OCI-M2 (cell line): ENCODE data around the gene NSUN2.

ENCODE experiments used
- DNase-seq: peaks from one replicate; lab custom pipeline; 2025; ENCODE audit not compliant: unreplicated experiment; lab: John Stamatoyannopoulos, UW

Gene NSUN2

GRCh38 chr5:6606884-6607558 is 25.8 kb downstream of the NSUN2 start:
- DNase-seq = no peak

DNA sequence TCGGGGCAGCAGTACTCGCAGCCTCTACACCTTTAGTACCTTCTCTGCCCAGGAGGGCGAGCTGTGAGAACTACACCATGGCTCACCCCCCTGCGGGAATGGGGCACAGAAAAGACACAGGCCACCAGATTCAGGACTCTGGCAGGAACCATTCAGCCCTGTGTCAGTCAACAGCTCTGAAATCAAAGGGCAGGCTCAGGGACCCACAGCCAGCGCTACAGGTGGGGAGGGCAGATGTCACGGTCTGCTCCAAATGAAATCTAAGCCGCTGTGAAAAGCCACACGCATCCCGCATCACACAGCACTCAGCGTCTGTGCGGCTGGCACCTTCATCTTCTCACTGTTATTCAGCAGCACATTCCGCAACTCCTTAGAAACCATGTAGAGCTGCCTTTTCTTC is 27.9 kb downstream of the NSUN2 start:
- no peak for DNase-seq

DNA sequence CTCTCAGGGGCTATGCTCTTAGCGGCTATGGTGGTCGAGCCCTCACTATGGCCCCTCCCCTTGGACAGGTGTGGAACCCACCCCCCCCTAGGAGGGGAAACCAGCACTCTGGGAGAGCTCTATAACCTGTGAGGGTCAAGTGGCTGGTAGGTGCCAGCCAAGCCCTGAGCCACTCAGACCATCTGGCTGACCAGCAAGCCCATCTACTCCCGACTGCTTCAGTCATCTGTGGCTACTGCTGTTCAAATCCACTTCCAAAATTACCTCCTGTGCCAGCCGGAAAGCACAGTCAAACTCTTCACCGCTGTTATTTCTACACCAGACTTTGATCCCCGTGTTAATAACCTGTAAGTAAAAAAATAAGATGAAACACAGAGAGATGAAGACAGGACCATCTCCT is 28.5 kb downstream of the NSUN2 start:
- no peak for DNase-seq

DNA sequence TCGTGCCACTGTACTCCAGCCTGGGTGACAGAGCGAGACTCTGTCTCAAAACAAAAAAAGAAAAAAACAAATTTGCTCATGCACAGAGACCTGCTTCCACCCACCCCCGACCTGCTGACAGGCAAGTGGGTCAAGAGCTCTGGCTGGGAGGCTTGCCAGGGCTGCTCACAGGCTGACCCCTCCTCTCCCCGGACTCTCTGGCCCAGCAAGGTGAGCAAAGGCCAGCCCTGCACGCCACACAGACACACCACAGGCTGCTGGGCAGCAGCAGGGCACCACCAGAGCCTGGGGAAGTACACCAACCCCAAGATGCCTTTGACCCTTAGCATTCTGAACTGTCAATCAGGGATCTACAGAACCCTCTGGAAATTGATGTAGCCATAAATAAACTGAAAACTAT is 29.2 kb downstream of the NSUN2 start:
- DNase-seq = no peak

DNA sequence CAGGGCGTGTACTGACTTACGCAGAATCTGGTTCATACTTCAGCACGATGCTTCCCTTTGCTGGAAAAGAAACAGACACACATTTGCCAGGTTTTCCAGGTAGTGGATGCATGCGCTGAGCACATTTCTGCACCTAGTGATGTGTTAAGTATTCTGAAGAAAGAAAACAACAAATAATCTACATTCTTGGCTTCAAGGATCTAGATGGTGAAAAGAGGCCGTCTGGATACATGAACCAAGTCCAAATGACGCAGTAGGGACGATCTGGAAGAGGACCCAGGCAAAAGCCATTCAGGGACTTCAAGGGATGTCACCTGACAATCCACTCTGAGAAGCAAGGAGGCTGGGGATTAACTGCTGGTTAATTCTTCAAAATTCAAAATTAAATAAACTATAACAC is 30.4 kb downstream of the NSUN2 start:
- no peak for DNase-seq

DNA sequence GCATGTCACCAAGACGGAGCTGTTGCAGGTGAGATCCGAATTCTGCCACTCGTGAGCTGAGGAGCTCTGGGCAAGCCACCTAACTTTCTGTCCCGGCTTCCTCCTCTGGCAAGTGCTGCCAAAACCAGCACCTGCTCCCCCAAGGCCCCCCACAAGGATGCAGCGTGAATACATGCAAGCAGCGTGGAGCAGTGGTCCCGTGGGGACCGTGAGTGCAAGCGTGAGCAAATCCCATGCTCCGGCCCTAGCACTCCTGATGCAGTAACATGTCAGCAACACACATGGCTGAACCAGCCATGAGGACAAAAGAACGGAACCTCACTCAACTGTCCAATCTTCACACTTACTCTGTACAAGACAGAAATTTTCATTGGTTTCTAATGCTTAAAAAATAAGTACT is 31.0 kb downstream of the NSUN2 start:
- DNase-seq = no peak

- DNase-seq = no peak
Measured at GRCh38 chr5:6601271-6601670, 31.6 kb downstream of the NSUN2 start.

- no peak for DNase-seq
Measured at GRCh38 chr5:6599739-6600138, 33.1 kb downstream of the NSUN2 start.

GRCh38 chr5:6598351-6598900 is 34.4 kb downstream of the NSUN2 start:
- DNase-seq = no peak

DNA sequence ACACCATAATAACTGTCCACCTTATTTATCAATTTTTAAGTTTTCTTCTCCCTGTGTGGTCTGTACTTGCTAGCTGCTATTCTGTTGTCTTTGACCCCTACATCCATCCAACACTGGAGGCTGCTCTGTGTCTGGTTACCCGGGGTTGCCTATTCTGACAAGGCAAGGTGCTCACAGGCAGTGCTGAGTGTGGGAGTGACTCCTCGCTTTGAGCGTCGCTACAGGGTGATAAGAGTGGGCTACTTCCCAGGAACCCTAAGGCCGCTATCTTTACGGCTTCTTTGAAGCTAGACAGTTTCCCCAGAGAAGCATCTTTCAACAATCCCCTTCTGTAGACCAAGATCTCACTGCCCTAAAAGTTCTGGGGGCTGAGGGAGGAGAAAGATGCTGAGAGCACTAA is 35.3 kb downstream of the NSUN2 start:
- DNase-seq = no peak

- no peak for DNase-seq
Measured at GRCh38 chr5:6596388-6596787, 36.5 kb downstream of the NSUN2 start.

DNA sequence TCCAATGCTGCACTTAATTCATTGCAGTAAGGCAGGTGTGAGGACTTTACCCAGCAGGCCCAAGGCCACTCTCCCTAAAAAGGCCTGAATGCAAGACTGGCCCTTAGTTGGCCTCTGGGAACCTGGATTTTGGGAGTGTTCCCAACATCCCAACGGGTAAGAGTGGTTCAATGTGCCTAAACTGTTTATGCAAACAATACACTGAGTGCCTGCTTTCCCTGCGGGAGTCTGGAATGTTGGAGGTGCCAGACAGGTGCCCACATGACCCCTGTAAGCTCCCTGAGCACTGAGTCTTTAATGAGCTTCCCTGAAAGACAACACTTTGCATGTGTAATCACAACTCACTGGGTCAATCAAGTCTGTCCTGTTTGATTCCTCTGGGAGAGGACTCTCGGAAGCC is 37.4 kb downstream of the NSUN2 start:
- DNase-seq = no peak

GRCh38 chr5:6594066-6594465 is 38.8 kb downstream of the NSUN2 start:
- DNase-seq = no peak

DNA sequence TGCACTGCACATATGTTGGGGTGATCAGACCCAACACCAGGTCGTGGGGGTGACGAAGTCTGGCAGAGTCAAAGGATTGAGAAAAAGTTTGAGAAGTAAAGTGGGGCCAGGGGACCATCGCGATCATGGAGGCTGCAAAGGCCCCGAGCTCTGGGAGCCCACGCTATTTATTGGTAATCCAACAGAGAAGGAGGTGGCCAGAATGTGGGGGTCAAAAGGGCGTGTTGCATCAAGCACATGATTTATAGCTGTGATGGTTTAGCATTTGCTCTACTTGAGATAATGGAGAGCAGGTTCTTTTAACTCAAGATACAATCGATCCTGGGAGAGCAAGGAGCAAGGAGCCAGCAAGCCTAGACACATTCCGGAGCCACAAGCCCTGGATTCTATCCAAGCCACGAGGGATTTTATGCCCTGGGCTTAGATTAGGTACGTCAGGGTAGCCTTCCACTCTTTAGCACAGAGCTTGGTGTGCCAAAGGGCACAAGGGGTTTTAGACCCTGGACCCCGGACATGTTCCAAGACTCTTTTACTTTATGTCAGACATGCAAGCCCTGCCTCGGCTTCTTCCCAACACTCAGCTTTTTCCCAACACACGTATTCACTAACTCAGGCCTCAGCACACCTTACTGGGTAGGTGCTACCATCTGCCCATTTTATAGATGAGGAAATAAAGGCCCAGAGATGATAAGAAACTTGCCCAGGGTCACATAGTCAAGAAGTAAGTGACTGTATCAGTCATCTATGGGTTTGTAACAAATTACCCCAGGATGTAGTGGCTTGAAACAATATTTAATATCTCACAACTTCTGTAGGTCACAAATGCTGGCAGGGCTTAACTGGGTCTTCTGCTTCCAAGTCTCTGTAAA is 39.5 kb downstream of the NSUN2 start:
- DNase-seq = no peak

DNA sequence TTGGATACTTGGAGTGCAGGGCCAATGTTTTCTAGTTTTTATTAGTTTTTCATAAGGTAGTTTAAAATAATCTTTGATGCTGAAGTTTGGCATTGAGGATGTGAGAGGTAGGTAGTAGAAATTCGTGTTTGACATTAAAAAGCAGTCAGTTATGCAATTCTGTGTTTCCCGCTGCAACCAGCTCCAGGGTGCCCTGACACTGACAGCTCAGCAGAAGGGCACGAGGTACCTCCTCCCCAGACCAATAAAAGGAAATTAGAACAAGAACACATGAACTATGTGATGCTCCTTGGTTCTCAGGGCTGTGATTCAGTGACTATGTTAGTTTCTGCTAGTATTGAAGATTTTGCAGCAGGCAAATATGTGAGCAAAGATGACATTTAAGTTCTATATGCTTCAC is 40.2 kb downstream of the NSUN2 start:
- DNase-seq = no peak

DNA sequence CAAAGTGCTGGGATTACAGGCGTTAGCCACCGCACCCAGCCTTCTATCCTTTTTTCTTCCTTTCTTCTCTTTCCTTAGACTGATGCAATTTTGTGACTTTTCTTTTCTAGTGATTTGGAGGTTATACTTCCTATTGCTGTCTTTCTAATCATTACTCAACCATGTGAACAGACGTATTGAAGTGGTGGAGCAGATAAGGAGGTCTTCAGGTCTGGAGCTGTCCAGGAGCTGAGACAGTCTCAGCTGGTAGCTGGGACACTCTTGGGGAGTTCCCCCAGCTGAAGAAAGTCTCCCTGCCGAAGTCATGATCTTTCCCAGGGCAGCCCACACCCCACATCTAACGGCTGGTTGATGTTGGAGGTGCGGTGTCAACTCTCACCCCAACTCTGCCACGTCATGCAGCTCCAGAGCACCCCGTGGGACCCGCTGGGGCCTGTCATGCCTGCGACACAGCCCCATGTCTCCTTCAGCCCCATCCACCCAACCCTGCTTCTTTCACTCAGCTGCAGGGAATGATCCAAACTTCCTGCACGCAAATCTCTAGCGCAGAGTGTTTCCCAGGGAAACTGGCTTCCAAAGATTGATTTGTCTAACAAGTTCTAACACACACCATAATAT is 41.1 kb downstream of the NSUN2 start:
- DNase-seq = no peak

- no peak for DNase-seq
Measured at GRCh38 chr5:6590581-6590980, 42.3 kb downstream of the NSUN2 start.

DNA sequence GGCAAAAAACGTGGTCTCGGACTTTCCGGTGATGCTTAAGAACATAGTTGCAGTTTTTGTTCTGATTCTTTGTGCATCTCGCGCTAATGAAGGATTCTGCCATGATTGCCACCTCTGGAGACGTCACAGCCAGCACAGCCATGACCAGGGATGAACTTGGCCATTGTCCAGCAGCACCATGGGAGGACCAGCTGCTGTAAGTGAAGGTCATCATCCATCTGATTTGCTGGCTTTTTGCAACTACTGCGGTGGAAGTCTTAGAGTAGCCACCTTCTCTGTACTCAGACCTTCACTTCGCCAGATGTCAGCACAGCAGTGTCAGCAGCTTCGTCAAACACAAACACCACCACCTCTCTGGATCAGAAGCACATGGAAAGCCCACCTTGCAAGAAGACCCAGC is 45.7 kb downstream of the NSUN2 start:
- DNase-seq = no peak

GRCh38 chr5:6586647-6587042 is 46.2 kb downstream of the NSUN2 start:
- DNase-seq = no peak

GRCh38 chr5:6585939-6586646 is 46.8 kb downstream of the NSUN2 start:
- no peak for DNase-seq

- DNase-seq = no peak
Measured at GRCh38 chr5:6585168-6585567, 47.7 kb downstream of the NSUN2 start.
